GM19238 (cell line): Measurements from ENCODE around the gene FGF12.

Source experiments
- DNase-seq: peaks from one replicate; pipeline ENCODE4 v3.0.0; 2011; ENCODE audit warnings: low spot score; ENCODE audit not compliant: insufficient read length

FGF12 gene

DNA sequence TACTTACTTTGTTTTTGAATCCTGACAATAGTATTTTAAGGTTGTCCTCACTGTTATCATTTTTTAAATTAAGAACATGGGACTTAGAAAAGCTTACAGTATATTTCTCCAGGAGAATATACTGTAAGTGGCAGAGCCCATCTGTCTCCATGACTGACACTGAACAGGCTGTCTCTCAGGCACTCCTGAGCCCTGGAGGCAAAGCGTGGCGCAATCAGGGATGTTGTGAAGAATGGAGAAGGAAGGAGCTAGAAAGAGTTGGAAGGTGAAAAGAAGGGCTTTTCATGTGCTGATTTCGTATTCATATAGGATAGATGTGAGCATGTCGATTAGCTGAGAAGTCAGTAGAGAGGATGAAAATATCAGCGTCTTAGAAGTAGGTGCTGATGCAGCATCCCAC is 41.5 kb downstream of the FGF12 start:
- no peak for DNase-seq

DNA sequence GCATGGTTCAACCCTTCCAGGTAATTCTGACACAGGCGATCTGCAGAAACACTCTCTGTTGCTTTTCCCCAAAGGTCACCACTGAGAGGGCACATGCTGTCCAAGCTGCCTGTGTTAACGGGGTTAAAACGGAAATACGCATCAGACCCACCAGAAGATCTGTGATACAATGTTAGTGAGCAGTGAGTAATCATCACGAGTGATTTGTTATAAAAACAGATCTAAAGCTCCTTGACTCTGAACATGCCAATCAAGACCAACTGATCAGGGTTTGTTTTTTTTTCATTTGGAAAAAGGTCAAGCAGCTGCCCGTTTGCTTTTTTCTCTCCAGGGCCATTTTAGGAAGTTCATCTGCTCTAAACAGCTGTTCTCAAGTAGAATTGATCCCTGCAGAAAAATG is 43.2 kb downstream of the FGF12 start:
- DNase-seq, result no peak

DNA sequence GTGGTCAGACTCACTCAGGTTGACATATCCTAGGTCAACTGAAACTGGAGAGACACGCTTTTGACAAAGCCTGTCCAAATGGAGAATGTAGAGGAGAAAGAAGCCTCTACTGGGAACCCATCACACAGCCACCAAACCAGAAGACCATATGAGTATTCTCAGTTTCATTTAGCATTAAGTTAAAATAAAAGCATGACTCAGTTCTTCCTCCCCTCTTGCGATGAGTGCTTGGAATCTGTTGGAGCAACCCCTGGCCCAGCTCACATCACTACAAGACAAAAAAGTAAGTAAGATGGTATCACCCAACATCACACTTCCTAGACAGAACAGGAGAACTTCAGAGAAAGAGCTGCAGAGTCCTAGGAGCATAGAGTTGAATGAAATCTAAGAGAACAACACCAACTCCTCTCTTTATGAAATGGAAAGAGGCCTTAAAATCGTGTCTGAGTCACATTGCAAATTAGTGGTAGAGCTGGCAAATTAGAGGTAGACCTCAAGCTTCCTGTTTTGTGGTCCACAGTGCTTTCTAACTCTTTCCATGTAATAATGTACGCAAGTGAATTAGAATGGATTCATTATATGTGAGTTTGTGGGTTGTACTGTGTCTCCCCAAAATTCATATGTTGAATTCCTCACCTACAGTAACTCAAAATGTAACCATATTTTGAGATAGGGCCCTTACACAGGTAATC is 51.2 kb downstream of the FGF12 start:
- no peak for DNase-seq

DNA sequence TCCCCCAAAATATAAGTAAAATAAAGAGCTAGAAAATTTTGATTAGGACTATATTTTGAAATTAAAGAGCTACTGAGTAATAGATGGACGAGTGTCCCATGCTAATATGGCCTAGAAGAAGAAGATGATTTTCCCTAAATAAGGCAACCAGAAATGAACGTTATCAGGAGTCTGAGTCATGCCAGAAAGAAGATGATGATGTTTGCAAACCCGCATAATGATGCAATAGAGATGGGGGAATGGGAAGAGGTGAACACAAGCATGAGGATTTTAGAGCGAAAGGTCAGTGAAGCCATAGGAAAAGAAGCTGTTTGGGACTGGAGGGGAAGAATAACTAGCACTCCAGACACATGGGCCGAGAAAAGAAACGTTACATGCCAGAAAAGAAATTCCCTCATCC is 71.7 kb downstream of the FGF12 start:
- no peak for DNase-seq

DNA sequence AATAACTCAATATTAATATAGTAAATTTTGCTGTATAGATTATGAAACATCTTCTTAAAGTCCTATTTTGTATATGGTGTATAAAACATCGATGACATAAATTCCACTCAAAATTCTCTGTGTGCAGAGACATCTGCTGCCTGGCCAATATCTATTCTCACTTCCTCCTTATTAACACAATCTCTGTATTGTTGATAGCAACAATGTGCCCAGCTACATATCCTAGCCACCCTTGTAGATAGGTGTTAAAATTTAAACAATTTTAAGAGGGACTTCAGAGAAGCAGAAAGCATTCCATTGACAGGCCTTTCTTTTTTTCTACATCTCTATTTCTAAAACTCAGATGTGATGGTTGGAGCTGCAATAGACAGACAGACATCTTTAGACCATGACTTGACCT is 72.3 kb downstream of the FGF12 start:
- DNase-seq, result no peak

DNA sequence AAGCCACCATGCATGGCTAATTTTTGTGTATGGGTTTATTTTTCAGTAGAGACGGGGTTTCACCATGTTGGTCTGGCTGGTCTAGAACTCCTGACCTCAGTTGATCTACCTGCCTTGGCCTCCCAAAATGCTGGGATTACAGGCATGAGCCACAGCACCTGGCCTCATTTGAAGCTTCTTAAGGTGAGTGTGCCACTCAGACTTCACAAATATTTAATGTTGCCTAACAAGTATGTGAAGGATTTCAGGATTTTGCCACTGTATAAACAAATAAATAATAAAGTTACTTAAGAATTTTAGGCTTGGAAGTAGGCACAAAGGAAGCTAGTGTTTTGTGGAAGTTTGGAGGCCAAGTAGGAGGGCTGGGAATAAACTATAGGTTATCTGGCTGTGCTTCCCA is 73.5 kb downstream of the FGF12 start:
- no peak for DNase-seq

DNA sequence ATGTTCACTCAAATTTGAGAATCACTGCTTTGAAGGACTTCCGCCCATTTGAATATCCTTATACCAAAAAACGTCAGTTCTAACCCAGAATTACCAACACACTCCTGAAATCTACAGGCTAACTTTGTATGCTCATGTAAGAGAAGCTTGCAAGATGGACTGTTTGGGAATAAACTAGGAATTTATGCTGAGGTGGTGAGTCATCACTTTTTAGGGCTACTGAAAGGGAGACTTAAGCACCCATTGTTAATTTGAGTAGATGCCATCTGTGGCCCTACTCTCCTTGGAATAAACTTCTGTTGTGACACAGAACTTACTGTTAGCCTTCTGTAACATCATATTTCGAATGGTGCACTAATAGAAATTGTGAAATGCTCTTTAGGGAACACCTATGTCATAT is 74.6 kb downstream of the FGF12 start:
- DNase-seq, result no peak

DNA sequence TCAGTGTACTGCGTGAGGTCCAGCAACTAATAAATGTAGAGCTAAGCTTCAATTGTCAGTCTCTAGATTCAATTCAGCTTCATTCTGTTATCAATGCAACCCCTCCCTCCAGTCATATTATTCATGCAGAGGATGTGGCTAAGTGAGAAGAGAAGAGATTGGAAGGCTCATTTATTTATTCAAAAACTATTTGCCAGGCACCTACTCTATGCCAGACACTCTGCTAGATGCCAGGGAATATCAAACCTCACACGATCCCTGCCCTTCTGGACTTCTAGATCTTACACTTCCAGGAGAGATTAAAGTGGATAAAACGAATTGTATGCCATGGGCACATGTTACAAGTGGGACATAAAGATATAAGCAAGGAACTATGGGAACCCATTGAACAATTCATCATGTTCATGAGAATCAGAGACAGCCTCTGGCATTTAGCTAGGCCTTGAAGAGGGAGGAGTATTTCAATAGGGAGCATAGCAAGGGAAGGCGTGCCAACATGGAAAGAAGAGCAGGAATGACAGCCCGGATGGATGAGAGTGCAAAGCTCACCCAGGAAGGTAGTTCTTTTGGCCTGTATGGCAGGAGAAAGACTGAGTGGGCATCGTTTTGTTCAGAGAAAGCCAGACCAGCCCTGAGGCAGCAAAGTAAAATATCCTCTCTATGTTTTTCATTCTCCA is 75.4 kb downstream of the FGF12 start:
- DNase-seq, result no peak

DNA sequence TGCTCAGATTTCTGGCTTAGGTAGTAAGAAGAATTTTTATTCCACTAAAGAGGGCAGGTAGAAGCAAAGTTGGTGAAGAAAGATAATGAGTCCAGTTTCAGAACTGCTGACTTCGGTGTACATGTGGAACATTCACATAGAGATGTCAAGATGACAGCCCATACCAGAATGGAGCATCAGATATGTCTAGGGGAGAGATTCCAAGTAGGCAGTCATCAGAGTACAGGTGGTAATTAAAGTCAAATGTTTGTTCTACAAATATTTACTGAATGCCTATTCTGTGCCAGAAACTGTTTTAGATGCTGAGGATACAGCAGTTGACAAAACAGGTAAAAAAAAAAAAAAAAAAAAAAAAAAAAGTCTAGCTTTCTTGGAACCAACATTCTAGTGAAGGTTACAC is 81.9 kb downstream of the FGF12 start:
- DNase-seq, result no peak

DNA sequence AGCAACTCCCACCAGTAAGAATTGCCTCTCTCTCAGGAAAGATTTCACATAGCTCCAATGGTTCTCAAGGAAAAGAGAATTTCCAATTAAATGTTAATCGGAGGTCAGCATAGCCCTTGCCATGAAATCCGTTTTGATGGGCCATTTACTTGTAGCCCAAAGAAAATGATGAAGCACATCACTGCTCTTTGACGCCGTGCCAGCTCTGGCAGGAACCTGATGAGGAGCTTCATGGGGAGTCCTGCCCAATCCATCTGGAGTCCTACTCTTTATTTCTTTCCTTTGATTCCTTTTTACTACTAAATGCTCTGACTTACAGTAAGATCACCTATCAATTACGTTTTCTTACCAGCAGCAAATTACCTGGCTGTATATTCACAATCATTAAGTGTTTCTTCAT is 84.7 kb downstream of the FGF12 start:
- no peak for DNase-seq

DNA sequence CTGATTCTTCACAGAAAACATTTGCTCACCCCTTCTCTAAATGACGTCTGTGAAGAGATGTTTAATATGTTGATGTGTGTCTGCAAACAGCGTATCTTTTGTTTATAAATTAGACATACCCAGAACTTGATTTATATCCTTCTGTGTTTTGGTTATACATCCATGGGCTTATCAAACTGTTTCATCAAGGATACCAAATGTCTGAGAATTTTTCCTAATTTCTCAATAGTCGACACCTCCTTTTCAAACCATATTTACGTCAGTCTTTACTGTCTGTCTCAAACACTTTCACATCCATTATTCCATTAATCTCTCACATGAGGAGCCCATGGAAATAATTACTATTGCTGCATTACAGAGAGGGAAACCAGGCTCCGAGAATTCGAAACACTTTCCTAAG is 85.4 kb downstream of the FGF12 start:
- DNase-seq, result no peak

DNA sequence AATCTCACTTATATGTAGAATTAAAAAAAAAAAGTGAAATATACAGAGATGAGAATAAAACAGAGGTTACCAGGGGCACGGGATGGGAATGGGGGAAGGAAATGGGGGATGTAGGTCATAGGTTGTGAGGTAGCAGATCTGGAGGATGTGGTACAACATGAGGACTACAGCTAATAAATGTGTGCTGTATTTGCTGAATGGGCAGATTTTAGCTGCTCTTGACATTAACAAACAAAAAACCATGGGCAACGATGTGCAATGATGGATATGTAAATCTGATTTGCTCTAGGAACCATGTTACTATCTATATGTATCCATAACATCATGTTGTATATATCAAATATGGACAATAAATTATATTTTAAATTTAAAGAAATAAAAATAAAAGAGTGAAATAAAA is 87.4 kb downstream of the FGF12 start:
- no peak for DNase-seq

DNA sequence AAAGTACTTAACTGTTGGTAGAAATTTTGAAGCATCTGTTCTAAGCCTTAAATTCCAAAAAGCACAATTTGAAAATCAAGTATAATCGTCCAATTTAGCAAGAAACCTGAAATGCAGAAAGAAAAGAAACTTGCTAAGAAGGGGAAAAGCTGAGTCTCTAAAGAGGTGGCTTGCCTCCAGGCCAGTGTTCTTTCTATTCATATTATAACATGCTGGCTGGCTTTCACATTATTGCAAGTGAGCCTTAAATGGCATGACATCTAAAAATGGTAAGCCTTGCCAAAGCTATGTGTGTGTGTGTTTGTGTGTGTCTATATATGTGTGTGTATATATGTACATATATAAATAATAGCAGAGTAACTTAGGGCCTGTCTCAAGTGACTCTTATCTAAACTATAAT is 89.5 kb downstream of the FGF12 start:
- no peak for DNase-seq

DNA sequence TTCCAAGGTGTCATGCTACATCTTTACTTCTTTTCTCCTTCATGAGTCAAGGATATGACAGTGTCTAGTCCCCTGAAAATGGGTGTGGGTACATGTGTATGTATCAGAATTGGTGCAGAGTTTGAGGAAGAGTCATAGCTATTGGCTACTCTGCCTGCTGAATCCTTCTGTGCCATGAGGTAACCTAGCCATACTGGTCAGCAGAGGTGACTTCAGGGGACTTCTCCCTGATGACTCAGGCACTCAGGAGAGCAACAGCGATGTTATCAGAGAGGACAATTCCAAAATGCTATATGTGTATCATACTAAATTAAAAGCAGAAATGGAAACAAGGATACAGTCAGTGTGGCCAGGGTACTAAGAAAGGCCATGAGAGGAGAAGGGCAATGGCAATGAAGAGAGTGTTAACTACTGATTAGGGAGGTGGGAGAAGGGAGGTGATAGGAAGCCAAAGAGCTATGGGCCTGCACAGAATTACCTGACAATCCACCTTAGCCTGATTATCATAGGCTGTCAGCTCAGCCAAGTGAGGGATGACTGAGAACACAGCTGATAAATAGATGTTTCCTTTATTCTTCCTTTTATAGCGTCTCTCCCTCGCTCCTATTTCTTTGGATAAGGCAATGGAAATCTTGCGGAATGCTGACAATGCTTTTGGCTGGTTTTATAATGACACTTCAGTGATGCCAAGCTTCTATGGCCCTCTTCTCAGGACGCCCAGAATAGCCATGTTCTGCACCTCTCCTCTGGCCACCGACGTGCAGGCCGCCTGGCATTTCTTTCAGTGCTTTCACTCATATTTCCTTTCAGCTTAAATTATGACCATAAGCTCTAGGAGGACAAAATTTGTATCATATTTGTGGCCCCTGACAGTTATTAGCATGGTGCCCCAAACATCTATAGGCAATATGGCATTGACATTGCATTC is 90.6 kb downstream of the FGF12 start:
- no peak for DNase-seq

DNA sequence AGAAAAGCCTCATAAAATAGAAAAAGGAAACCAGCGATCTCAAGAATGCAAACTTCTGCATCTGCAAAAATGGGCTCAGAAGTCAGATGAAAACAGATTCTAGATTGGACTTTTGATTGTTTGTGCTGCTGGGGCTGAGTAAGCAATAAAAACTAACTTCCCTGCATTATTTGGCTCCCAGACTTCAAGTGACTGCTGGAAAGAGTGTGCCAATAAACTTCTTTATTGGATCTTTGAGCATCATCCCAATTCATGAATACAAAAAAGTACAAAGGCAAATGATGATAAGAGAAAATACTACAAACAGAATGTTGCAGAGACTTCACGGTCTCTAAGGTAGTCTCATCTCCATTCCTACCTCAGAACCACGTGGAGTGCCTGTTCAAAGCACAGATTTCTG is 97.9 kb downstream of the FGF12 start:
- DNase-seq, result no peak

DNA sequence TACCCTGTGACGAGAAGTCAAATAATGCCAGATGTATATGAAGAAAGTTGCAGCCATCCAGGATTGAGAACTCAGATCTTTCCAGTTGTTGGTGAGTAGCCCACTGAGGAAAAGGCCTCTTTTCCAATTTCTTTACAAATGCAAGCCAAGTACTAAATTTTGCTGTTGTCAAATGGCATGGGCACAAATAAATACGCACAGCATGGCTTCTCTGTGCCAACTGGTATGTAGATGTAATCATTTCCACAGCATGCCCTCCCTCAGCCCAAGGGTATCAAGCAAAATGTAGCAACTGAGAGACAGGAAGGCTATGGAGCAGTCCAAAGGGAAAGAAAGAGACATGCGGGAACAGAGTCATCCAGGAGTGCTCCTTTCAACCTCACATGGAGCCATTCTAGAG is 105.4 kb downstream of the FGF12 start:
- no peak for DNase-seq

DNA sequence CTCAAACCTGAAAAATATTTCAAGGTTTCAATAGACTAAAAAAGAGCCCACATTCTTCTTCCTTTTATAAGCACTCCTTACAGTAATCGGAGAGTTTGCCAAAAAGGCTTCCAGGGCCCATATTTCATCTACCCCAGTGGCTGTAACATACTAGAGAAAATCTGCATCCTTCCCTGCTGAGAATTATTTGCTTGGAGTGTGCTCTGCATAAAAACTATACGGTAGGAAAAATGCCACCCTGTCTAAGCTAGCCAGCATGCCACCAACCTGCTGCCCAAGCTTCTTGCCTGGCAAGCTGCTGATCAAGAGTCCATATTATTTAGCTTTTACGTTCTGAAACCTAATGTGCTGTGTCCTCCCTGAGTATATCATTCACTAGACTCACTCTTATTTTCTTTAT is 107.1 kb downstream of the FGF12 start:
- no peak for DNase-seq

DNA sequence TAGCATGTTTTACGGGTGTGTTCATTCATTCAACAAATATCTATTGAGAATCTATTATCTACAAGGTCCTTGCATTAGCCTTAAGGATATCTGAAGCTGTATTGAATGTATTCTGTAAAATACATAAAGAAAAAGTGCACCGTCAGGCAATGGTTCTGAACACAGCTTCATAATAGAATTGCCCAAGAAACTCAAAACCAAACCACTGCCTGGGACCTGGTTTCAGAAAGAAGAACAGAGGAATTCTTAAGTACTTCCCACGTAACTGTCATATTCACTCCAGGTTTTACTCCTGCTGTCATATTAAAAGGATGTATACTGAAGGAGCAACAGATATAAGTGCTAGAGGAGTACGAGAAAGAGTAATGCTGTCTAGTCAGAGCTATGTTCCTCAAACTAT is 115.9 kb downstream of the FGF12 start:
- DNase-seq, result no peak

DNA sequence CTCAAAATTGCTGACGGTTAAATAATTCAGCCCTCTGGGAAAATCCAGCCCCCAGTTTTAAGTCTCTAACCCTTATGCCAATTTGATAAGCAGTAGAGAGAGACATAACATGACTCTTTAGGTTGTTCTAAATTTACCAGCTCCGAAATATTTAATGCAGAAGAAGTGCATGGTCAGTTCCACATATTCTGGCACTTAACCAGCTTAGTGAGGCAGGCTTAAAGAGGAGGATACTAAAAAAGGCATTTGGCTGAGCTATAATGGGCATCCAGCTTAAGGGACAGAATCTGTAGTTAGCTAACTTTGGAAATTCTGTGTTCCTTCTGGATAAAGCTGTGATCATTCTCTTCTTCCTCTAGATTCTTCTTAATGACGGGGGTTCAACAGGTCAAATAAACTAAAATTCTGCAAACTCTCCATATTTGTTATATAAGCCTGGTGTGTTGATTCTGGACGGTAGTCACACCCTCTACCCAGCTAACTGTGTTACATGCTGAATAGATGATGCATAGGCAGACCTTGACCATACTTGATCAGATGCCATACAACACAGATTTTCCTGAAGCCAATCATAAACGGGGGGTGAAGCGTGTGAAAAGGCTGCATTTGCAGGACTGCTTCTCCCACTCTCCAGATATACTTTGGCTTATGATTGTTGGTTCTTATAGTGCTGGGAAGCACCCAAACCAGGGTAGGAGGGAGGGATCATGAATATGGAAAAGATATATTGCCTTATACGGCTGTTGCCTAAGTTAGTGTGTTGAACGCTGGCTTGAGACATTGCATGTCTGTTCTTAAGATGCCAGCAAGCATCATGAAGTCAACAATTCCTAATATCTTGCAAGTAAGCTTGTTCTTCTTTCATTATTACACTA is 118.4 kb downstream of the FGF12 start:
- DNase-seq, result no peak

DNA sequence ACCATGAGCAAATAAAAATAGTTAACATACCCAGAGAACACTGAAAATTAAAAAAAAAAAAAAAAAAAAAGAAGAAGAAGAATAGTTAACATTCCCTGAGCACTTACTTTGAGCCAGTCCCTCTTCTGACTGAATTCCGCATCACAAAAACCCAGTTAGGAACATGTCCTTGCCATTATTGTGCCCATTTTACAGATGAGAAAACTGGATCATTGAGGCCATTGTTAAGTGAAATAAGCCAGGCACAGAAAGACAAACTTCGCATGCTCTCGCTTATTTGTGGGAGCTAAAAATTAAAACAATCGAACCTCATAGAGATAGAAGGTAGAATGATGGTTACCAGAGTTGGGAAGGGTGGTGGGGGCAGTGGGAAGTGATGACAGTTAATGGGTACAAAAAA is 119.5 kb downstream of the FGF12 start:
- DNase-seq, result no peak

DNA sequence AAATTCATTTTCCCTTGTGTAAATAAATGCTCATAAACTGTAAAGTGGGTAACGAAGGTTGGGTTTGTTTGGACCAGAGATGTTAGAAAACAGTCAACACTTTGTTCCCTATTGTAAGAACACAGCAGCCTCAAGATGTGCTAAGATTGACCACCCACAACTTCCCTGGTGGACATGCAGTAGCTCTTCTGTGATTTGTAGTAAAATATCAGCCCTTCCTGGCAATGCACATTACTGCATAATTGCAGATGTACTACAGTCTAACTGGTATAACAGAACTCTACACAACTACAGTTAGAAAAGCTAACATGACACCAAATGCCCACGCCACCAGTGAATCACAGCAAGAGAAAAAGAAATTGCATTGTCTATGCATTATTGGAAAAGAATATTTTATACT is 129.4 kb downstream of the FGF12 start:
- DNase-seq, result no peak
